Breast epithelium (tissue), 3 donors: Measurements from ENCODE around the gene RPH3AL.

Experiments used
- POLR2AphosphoS5 ChIP-seq, 3 donors: sonication (generic); formaldehyde crosslinking; IDR thresholded peaks; one replicate each; pipeline ENCODE4 v1.6.1; 2017; ENCODE audit warnings: antibody characterized with exemption in 3 of 3
- TF ChIP-seq, protein P1 (sequence below), 3 donors: fragments of 450-650 bp; IDR thresholded peaks; one replicate each; pipeline ENCODE4 v1.5.1; 2016 to 2017; ENCODE audit warnings: antibody characterized with exemption in 3 of 3, mild to moderate bottlenecking in 3 of 3, moderate library complexity in 3 of 3

DNA sequence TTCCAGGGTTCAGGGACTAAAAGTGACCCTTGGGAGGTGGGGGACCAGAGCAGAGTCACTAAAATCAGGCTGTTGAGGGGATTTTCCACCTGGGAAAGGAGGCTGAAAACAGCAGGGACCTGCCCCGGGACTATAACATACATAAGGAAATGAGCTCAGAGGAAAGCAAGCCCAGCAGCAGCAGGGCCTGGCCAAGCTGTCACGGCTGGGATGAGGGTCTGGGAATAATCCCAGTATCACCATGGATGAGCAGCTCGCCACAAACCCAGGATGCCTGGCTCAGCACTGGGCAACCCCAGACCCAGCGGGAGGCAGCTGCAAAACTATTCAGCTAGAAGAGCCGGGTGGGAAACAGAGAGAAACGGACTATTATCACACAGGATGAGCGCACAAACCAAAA lies 72.4 kb downstream of the RPH3AL start:
- TF ChIP-seq, protein P1, sequence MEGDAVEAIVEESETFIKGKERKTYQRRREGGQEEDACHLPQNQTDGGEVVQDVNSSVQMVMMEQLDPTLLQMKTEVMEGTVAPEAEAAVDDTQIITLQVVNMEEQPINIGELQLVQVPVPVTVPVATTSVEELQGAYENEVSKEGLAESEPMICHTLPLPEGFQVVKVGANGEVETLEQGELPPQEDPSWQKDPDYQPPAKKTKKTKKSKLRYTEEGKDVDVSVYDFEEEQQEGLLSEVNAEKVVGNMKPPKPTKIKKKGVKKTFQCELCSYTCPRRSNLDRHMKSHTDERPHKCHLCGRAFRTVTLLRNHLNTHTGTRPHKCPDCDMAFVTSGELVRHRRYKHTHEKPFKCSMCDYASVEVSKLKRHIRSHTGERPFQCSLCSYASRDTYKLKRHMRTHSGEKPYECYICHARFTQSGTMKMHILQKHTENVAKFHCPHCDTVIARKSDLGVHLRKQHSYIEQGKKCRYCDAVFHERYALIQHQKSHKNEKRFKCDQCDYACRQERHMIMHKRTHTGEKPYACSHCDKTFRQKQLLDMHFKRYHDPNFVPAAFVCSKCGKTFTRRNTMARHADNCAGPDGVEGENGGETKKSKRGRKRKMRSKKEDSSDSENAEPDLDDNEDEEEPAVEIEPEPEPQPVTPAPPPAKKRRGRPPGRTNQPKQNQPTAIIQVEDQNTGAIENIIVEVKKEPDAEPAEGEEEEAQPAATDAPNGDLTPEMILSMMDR (IDR thresholded peaks at IDR 0.05) = no peak
- no peak for TF ChIP-seq POLR2AphosphoS5 (IDR thresholded peaks at IDR 0.05)
